ENCODE data around the gene GASK1A. TPM values are rescaled to one million over a fixed set of nuclear protein-coding genes. Genes with fewer than 3 reads are reported as not detected.
A peak's percentile ranks its signal among the peaks of the same experiment; 100 is the strongest.

GASK1A gene
- polyA plus RNA-seq, 1 experiment: 0.43 TPM

DNA sequence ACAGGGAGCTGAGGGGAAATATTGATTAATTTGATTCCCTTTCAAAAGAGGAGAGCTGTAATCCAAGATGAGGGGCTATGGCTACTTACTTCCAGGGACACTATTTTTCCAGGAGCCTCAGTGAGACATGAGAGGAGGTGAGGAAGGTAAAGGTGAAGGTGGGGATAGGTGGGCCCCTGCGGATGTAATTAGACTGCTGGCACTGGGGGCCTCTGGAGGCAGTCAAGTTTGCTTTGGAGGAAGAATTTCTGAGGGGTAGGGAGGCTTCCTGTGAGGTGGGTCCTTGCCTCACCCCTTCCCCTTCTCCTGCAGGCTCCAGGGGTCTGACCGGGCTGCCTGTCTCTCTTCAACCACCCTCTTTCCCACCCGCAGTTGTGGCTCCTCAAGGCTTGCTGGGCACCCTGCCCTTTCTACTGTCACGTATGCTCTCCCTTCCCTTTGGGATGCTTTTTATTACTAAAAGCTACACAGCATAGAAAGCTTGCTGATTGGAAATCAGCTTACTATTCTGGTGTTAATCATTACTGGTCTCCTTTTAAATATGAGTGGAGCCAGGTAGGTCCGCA, 22.5 kb downstream of the GASK1A start:
- no peaks in the 10 kb centered on the region for H3K9me3 ChIP-seq (ENCODE audit: control insufficient read depth, insufficient read depth, low read length)
- no peak overlapping the region for H3K4me3 ChIP-seq (ENCODE audit: low read depth, low read length)
- peak overlapping the region; percentile 11 for H3K27ac ChIP-seq (ENCODE audit: low read depth, low read length)
- peaks cover 7% of the 10 kb centered on the region for H3K27me3 ChIP-seq (ENCODE audit: control insufficient read depth, insufficient read depth, low read length)
- ChIA-PET CTCF (interaction anchor here (1.5 kb wide), 1 partner anchor 40 kb away, joined by 6 read pairs; no protein-coding TSS in a partner anchor), POLR2A (interaction anchor here (0.6 kb wide), 1 partner anchor 1040 kb away, joined by 9 read pairs; the partner anchor contains the start of gene ULK4)
- DNase-seq (ENCODE audit: low read depth, low spot score): no peak
- TF ChIP-seq, protein P1, sequence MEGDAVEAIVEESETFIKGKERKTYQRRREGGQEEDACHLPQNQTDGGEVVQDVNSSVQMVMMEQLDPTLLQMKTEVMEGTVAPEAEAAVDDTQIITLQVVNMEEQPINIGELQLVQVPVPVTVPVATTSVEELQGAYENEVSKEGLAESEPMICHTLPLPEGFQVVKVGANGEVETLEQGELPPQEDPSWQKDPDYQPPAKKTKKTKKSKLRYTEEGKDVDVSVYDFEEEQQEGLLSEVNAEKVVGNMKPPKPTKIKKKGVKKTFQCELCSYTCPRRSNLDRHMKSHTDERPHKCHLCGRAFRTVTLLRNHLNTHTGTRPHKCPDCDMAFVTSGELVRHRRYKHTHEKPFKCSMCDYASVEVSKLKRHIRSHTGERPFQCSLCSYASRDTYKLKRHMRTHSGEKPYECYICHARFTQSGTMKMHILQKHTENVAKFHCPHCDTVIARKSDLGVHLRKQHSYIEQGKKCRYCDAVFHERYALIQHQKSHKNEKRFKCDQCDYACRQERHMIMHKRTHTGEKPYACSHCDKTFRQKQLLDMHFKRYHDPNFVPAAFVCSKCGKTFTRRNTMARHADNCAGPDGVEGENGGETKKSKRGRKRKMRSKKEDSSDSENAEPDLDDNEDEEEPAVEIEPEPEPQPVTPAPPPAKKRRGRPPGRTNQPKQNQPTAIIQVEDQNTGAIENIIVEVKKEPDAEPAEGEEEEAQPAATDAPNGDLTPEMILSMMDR (IDR thresholded peaks at IDR 0.05; ENCODE audit: low read depth, low read length): no peak

DNA sequence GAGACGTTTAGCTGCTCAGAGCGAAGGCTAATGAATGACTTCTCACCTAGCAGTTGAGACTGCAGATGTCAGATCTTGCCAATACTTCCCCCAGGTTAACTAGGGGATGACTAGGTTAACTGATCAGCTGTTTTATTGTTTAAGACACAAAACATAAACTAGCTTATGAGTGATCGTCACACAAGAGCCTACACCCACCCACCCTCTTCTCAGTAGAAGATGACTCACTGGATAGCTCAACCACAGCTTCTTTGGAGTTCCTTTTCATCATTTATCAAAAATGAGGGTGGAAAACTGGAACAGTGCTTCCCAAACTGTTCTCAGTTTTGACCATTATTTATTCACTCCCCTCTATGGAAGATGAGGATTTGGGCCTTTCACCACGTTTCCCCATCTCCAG, 25.2 kb downstream of the GASK1A start:
- Histone ChIP-seq H3K4me3 (ENCODE audit: low read depth, low read length) (no peak overlapping the region), H3K27me3 (ENCODE audit: control insufficient read depth, insufficient read depth, low read length) (peaks cover 7% of the 10 kb centered on the region), H3K9me3 (ENCODE audit: control insufficient read depth, insufficient read depth, low read length) (no peaks in the 10 kb centered on the region), H3K27ac (ENCODE audit: low read depth, low read length) (no peak overlapping the region)
- no peak for DNase-seq (ENCODE audit: low read depth, low spot score)
- TF ChIP-seq, protein P1 (IDR thresholded peaks at IDR 0.05; ENCODE audit: low read depth, low read length): no peak
- POLR2A ChIA-PET: no interaction called here
- CTCF ChIA-PET: interaction anchor here (0.9 kb wide), 1 partner anchor 42 kb away, joined by 4 read pairs; no protein-coding TSS in a partner anchor

DNA sequence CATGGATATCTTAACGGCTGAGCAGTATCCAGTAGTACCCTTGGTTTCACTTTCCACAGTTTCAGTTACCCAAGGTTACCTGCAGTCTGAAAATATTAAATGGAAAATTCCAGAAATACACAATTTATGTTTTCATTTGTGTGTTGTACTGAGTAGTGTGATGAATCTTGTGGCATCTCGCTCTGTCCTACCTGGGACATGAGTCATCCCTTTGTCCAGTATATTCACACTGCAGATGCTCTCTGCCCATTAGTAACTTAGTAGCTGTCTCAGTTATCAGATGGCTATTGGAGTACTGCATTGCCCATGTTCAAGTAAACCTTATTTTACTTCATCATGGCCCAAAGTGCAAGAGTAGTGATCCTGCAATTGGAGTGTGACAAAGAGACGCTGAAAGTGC, 26.1 kb downstream of the GASK1A start:
- ChIA-PET CTCF (no interaction called here), POLR2A (no interaction called here)
- no peak for DNase-seq (ENCODE audit: low read depth, low spot score)
- Histone ChIP-seq H3K27ac (ENCODE audit: low read depth, low read length) (no peak overlapping the region), H3K27me3 (ENCODE audit: control insufficient read depth, insufficient read depth, low read length) (no peaks in the 10 kb centered on the region), H3K9me3 (ENCODE audit: control insufficient read depth, insufficient read depth, low read length) (no peaks in the 10 kb centered on the region), H3K4me3 (ENCODE audit: low read depth, low read length) (no peak overlapping the region)
- TF ChIP-seq, protein P1 (IDR thresholded peaks at IDR 0.05; ENCODE audit: low read depth, low read length): no peak

- ChIA-PET POLR2A (no interaction called here), CTCF (interaction anchor here (2.4 kb wide), 1 partner anchor 44 kb away, joined by 13 read pairs; no protein-coding TSS in a partner anchor)
- no peak overlapping the region for H3K4me3 ChIP-seq (ENCODE audit: low read depth, low read length)
- H3K27me3 ChIP-seq (ENCODE audit: control insufficient read depth, insufficient read depth, low read length): no peaks in the 10 kb centered on the region
- no peak for DNase-seq (ENCODE audit: low read depth, low spot score)
- TF ChIP-seq, protein P1 (IDR thresholded peaks at IDR 0.05; ENCODE audit: low read depth, low read length): no peak
- no peaks in the 10 kb centered on the region for H3K9me3 ChIP-seq (ENCODE audit: control insufficient read depth, insufficient read depth, low read length)
- H3K27ac ChIP-seq (ENCODE audit: low read depth, low read length): no peak overlapping the region
Observed at GRCh38 chr3:43005981-43006380, 26.9 kb downstream of the GASK1A start.

DNA sequence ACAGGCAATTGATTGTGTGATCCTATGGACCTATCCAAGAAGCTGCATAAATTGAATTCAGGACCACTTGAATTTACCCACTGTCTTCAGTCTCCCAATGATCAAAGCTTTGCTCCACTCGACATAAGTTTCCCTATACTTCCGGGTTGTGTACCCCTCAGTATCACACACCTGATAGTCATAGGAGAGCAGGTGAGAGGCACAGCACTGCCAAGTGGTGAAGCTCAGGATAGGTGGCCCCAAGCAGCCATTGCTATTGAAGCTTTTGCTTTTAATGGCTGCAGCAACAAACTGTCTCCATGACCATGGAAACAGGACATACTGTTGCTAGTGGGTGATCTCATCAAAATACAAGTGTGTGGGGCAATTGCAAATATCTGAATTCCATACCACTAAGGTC, 27.7 kb downstream of the GASK1A start:
- Histone ChIP-seq H3K9me3 (ENCODE audit: control insufficient read depth, insufficient read depth, low read length) (no peaks in the 10 kb centered on the region), H3K27me3 (ENCODE audit: control insufficient read depth, insufficient read depth, low read length) (no peaks in the 10 kb centered on the region), H3K27ac (ENCODE audit: low read depth, low read length) (no peak overlapping the region), H3K4me3 (ENCODE audit: low read depth, low read length) (no peak overlapping the region)
- ChIA-PET POLR2A (no interaction called here), CTCF (interaction anchor here (2.4 kb wide), 1 partner anchor 45 kb away, joined by 13 read pairs; no protein-coding TSS in a partner anchor)
- TF ChIP-seq, protein P1 (IDR thresholded peaks at IDR 0.05; ENCODE audit: low read depth, low read length): no peak
- no peak for DNase-seq (ENCODE audit: low read depth, low spot score)
